Stimulated activated CD4-positive, alpha-beta T cell treated with anti-CD3 and anti-CD28 coated beads, Interleukin-15, amount 100 ng/mL, for 48 hours (primary cell): ENCODE results near the gene SORCS3.

ENCODE experiments used
- DNase-seq, 2 donors: peaks; one replicate each; pipeline ENCODE4 v3.0.0-alpha.2; 2020; ENCODE audit warnings: low read depth in 2 of 2

Gene SORCS3

GRCh38 chr10:105259201-105259600 is 618.1 kb downstream of the SORCS3 start:
- DNase-seq: no peak

DNA sequence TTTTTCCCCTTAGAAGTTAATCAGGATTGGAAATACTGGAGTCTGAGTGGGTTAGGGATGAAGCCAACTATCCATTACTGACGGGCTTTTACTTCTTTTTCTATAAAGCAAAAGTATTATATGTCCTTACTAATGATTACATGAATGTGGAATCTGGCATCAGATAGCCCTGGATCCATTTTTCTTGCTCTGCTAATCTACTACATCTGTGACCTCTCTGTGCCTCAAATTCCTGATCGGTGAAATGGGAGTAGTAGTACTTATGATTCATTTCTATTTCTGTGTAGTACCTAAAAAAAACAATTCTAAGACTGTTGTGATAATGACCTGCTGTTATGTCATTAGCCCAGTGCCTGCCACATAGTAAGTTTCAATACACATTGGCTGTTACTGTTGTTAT is 621.6 kb downstream of the SORCS3 start:
- DNase-seq: no peak

GRCh38 chr10:105266966-105267539 is 626.0 kb downstream of the SORCS3 start:
- DNase-seq: no peak

DNA sequence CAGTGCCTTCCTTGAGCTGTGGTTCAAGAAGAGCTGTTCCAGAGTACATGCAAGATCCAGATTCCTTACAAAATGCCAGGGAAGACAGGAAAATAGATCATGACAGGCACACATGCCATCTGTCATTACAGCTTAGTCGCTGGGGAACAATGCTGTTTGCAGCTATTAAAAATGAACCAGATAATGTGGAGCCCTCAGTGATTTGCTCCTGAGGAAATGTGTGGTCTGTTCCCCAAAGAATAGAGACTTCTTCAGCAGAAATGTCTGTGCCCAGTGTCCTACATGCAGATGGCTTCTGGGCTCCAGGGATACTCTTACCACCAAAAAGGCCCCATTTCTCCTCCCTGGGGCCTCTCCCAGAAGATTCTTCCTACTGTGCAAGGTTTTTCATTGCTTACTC is 627.9 kb downstream of the SORCS3 start:
- DNase-seq: no peak

GRCh38 chr10:105269689-105270088 is 628.6 kb downstream of the SORCS3 start:
- DNase-seq: no peak

GRCh38 chr10:105274556-105275070 is 633.5 kb downstream of the SORCS3 start:
- DNase-seq: no peak

- DNase-seq: no peak
Measured at GRCh38 chr10:105278439-105278838, 637.3 kb downstream of the SORCS3 start.

GRCh38 chr10:105279101-105279500 is 638.0 kb downstream of the SORCS3 start:
- no peak for DNase-seq

GRCh38 chr10:105280895-105281294 is 639.8 kb downstream of the SORCS3 start:
- no peak for DNase-seq

GRCh38 chr10:105284476-105285215 is 643.6 kb downstream of the SORCS3 start:
- no peak for DNase-seq

DNA sequence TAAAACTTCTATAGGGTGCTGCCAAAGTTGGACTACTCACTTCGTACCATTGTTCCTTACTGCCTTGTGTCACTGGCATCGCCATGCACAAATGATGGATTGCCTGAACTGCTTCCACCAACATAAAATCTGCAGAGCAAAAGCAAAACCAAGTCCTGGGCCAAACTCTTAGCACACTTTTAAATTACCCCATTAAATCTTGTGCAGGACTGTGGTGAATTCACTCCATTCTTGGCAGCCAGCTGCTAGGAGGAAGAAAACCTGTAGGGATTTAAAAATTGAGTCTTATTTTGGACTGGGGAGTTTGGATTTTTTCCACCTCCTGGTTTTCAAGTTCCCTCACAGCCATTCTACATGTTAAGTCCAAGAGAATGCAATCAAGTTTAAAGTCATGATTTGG is 646.9 kb downstream of the SORCS3 start:
- no peak for DNase-seq

DNA sequence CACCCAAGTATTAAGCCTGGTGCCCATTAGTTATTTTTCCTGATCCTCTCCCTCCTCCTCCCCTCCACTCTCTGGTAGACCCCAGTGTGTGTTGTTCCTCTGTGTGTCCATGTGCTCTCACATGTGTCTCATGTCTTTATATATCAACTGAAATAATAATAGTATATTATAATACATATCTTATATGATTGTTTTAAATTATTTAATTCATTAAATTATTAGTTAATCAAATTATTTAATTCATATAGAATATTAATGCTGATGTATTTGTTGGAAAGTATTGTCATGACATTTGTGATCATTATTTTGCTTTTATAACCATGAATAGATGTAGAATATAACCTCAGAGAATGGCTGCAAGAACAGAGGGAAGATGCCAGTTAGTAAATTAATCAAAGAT is 647.5 kb downstream of the SORCS3 start:
- DNase-seq: no peak

GRCh38 chr10:105291571-105291970 is 650.5 kb downstream of the SORCS3 start:
- no peak for DNase-seq

GRCh38 chr10:105292236-105292635 is 651.1 kb downstream of the SORCS3 start:
- DNase-seq: no peak
